ENCODE results near the gene GPN1. TPM values are rescaled to one million over a fixed set of nuclear protein-coding genes. Genes with fewer than 3 reads are reported as not detected.

Gene GPN1
- polyA plus RNA-seq, 2 of the 4 experiments (the other 2 are of a cell fraction) = 59.8 to 98.9 TPM

GRCh38 chr2:27663285-27664153 lies 34.7 kb downstream of the GPN1 start, which contains the start of the genes SLC4A1AP and SUPT7L (continued):
- TF ChIP-seq POLR2AphosphoS2 (conservative IDR thresholded peaks at IDR 0.05; ENCODE audit: low read length) (no peak), CHD4 (IDR thresholded peaks at IDR 0.05; ENCODE audit: borderline replicate concordance) (no peak), HDAC2 (IDR thresholded peaks at IDR 0.05) (peak; percentile 96), SREBF2 (IDR thresholded peaks at IDR 0.05) (no peak), RFX5 (IDR thresholded peaks at IDR 0.05) (peak; percentile 55; the same call in 1 of the 2 replicates), SMC3 (IDR thresholded peaks at IDR 0.05) (no peak; the same call in 2 of the 3 replicates), NPAS2 (CRISPR knock-in tag; IDR thresholded peaks at IDR 0.05; ENCODE audit: borderline replicate concordance) (no peak), JUNB (IDR thresholded peaks at IDR 0.05) (0 out of 2 replicates have a peak, but pooled peaks have one; percentile 24), REST (IDR thresholded peaks at IDR 0.05) (peak; percentile 42; the same call in 1 of the 2 replicates)

GRCh38 chr2:27664154-27664574 lies 35.3 kb downstream of the GPN1 start:
- Histone ChIP-seq H3K4me2 (peak overlapping the region; percentile 87), H3K27ac (peak overlapping the region; percentile 83 to 93), H3K4me3 (peak overlapping the region; percentile 97), H3K4me1 (peaks cover 24% of the 10 kb centered on the region), H3K9me3 (no peaks in the 10 kb centered on the region)
- 5% methylated on average over 28 of the region's 28 CpGs for WGBS (ENCODE audit: missing lambda C conversion rate)
- ChIA-PET POLR2A (interaction anchor here (1.0 to 1.7 kb wide), 3 partner anchors 9 to 18 kb away, joined by 3 to 10 read pairs (median 4); no protein-coding TSS in a partner anchor), CTCF (interaction anchor here (0.9 to 11.0 kb wide), 4 partner anchors 8 to 255 kb away, joined by 3 to 118 read pairs (median 8); partner anchors contain the start of gene PPM1G)
- TF ChIP-seq USF2 (IDR thresholded peaks at IDR 0.05) (no peak), KDM5A (IDR thresholded peaks at IDR 0.05) (peak; percentile 89; the same call in 1 of the 2 replicates), NPAS2 (CRISPR knock-in tag; IDR thresholded peaks at IDR 0.05; ENCODE audit: borderline replicate concordance) (no peak), HDAC2 (IDR thresholded peaks at IDR 0.05) (peak; percentile 11; the same call in 1 of the 2 replicates)
- peak; percentile 40 to 64; a peak in 5 of 6 replicates for ATAC-seq
- FAIRE-seq = no peak
- DNase-seq (ENCODE audit: low read depth in 1 of 2, low spot score in 1 of 2) = no peak

GRCh38 chr2:27664622-27665363 lies 35.9 kb downstream of the GPN1 start:
- CTCF ChIA-PET = interaction anchor here (0.6 to 11.0 kb wide), 5 partner anchors 8 to 256 kb away, joined by 3 to 118 read pairs (median 8); partner anchors contain the start of gene PPM1G
- FAIRE-seq = no peak
- TF ChIP-seq RFX5 (IDR thresholded peaks at IDR 0.05) (no peak), MAFK (IDR thresholded peaks at IDR 0.05; ENCODE audit: partially characterized antibody) (peak; percentile 21), REST (IDR thresholded peaks at IDR 0.05) (no peak), KDM5A (IDR thresholded peaks at IDR 0.05) (no peak), E2F6 (IDR thresholded peaks at IDR 0.05; ENCODE audit: borderline replicate concordance, low read depth) (no peak), CTCF (IDR thresholded peaks at IDR 0.05) (no peak), KDM1A (IDR thresholded peaks at IDR 0.05; ENCODE audit: low read depth) (no peak), GATA3 (IDR thresholded peaks at IDR 0.05; ENCODE audit: borderline replicate concordance) (no peak), CEBPB (IDR thresholded peaks at IDR 0.05) (peak; percentile 83 to 94; a peak in 3 of 4 replicates), FOXS1 (CRISPR knock-in tag; IDR thresholded peaks at IDR 0.05) (no peak), HOXB5 (CRISPR knock-in tag; IDR thresholded peaks at IDR 0.05) (no peak)

More at GRCh38 chr2:27664622-27665363, 35.9 kb downstream of the GPN1 start:
- POLR2A ChIA-PET = interaction anchor here (0.7 to 1.7 kb wide), 2 partner anchors 18 to 55 kb away, joined by 3 to 10 read pairs; no protein-coding TSS in a partner anchor
- no peak for ATAC-seq
- H3K4me3 ChIP-seq = peak overlapping the region; percentile 97
- no peak for DNase-seq (ENCODE audit: low read depth in 1 of 2, low spot score in 1 of 2)
- WGBS (ENCODE audit: missing lambda C conversion rate) = 79% methylated on average over 16 of the region's 16 CpGs
- H3K4me1 ChIP-seq = peaks cover 24% of the 10 kb centered on the region
- H3K27ac ChIP-seq = peak overlapping the region; percentile 83 to 93
- H3K4me2 ChIP-seq = peak overlapping the region; percentile 87
- no peaks in the 10 kb centered on the region for H3K9me3 ChIP-seq

All from A549 (cell line).